ENCODE results near the gene FRAT1. TPM values are rescaled to one million over a fixed set of nuclear protein-coding genes. Genes with fewer than 3 reads are reported as not detected.

FRAT1 gene
- total RNA-seq, 2 donors from 2014 or later, result 3.1 to 3.3 TPM

DNA sequence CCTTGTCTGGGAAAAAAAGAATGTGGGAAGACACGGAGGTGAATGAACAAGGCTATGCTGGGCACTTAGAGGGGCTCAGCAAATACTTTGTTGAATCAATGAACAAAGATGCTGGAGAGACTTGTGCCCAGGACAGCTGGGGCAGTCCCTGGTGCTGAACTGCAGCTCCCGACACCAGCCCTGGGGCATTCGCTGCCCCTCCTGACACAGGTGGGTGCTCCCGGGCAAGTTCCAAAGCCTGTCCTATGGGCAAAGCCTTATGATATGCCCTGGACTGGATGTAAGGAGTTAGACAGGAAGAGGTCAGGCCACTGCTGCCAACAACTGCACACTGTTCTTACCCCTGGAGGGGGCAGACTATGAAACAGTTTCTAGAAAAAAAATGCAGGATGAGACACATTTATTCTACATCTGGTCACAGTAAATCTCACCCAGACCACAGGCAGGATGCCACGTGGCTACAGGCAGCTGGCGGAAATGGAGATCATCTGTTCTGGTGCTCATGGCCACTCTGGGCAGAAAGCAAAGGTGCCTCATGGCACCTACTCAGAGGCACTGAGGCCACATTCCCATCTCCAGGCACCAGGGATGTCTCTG is 37.3 kb downstream of the FRAT1 start:
- Histone ChIP-seq H3K4me3 (no peak overlapping the region), H3K27me3 (no peaks in the 10 kb centered on the region), H3K9me3 (no peaks in the 10 kb centered on the region), H3K27ac (no peak overlapping the region), H3K36me3 (peaks cover 29% of the 10 kb centered on the region), H3K4me1 (peaks cover 0 to 12% of the 10 kb centered on the region in 2 donors)
- DNase-seq (ENCODE audit: low spot score), result no peak
- TF ChIP-seq, protein P1, sequence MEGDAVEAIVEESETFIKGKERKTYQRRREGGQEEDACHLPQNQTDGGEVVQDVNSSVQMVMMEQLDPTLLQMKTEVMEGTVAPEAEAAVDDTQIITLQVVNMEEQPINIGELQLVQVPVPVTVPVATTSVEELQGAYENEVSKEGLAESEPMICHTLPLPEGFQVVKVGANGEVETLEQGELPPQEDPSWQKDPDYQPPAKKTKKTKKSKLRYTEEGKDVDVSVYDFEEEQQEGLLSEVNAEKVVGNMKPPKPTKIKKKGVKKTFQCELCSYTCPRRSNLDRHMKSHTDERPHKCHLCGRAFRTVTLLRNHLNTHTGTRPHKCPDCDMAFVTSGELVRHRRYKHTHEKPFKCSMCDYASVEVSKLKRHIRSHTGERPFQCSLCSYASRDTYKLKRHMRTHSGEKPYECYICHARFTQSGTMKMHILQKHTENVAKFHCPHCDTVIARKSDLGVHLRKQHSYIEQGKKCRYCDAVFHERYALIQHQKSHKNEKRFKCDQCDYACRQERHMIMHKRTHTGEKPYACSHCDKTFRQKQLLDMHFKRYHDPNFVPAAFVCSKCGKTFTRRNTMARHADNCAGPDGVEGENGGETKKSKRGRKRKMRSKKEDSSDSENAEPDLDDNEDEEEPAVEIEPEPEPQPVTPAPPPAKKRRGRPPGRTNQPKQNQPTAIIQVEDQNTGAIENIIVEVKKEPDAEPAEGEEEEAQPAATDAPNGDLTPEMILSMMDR (IDR thresholded peaks at IDR 0.05), result no peak

DNA sequence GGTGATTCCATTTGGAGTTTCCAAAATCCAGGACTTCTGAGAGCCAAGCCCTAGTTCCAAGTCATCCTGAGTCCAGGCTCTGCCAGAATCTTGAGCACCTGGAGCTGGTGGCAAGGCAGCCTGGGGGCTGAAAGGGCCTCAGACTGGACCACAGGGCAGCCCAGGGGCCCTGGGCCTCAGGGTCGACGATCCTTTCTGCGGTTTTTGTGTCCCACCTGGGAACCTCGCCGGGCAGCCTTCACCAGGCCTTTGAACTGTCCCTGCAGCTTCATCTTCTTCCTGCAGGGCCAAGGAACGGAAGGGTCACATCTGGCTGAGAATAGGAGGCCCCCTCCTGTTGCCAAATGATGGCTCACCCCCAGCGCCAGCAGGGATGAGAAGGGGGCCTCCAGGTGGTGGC is 37.8 kb downstream of the FRAT1 start:
- Histone ChIP-seq H3K4me3 (no peak overlapping the region), H3K36me3 (peaks cover 29% of the 10 kb centered on the region), H3K9me3 (no peaks in the 10 kb centered on the region), H3K27ac (no peak overlapping the region), H3K27me3 (no peaks in the 10 kb centered on the region), H3K4me1 (peaks cover 0 to 12% of the 10 kb centered on the region in 2 donors)
- no peak for DNase-seq (ENCODE audit: low spot score)
- TF ChIP-seq, protein P1 (IDR thresholded peaks at IDR 0.05), result no peak

DNA sequence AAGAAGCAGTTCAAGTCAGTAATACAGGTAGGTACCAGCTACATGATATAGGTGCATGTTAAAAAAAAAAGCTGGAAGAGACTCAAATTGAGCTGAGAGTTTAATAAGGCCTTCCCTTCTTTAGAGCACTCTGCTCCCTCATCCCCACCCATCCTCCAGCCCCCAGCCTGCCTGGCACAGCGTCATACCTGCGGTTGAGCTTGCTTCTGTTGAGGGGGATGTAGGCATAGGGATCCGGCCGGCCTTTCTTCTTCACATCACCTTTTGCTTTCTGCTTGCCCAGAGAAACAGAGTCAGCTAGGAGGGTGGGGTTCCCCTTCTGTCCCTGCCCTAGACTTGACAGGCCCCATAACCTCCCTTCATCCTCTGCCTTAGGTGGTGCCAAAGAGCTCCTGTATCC is 39.3 kb downstream of the FRAT1 start:
- DNase-seq (ENCODE audit: low spot score), result no peak
- H3K4me1 ChIP-seq, result peaks cover 0 to 12% of the 10 kb centered on the region in 2 donors
- H3K9me3 ChIP-seq, result no peaks in the 10 kb centered on the region
- TF ChIP-seq, protein P1 (IDR thresholded peaks at IDR 0.05), result no peak
- no peaks in the 10 kb centered on the region for H3K27me3 ChIP-seq
- peaks cover 29% of the 10 kb centered on the region for H3K36me3 ChIP-seq
- H3K4me3 ChIP-seq, result no peak overlapping the region
- H3K27ac ChIP-seq, result no peak overlapping the region

DNA sequence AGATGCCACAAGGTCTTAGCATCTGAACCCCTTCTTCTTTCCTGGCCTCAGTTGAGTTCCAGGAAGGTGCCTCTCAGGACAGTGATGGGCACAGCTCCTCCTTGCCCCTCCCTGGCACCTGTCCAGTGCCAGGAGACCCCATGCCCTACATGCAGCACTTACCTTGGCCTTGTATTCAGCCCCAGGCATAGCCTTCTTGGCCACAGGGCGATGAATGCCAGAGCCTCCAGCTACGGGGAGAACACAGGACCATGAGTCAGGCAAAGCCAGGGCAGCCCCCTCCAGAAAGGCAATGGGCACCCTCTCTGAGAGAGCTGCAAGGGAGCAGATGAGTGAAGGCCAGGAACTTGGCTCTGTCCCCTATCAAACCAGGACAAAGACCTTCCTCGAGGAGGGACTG is 39.7 kb downstream of the FRAT1 start:
- Histone ChIP-seq H3K9me3 (no peaks in the 10 kb centered on the region), H3K4me1 (peaks cover 0 to 12% of the 10 kb centered on the region in 2 donors), H3K36me3 (peaks cover 31% of the 10 kb centered on the region), H3K27ac (no peak overlapping the region), H3K4me3 (no peak overlapping the region), H3K27me3 (no peaks in the 10 kb centered on the region)
- no peak for DNase-seq (ENCODE audit: low spot score)
- TF ChIP-seq, protein P1 (IDR thresholded peaks at IDR 0.05), result no peak

DNA sequence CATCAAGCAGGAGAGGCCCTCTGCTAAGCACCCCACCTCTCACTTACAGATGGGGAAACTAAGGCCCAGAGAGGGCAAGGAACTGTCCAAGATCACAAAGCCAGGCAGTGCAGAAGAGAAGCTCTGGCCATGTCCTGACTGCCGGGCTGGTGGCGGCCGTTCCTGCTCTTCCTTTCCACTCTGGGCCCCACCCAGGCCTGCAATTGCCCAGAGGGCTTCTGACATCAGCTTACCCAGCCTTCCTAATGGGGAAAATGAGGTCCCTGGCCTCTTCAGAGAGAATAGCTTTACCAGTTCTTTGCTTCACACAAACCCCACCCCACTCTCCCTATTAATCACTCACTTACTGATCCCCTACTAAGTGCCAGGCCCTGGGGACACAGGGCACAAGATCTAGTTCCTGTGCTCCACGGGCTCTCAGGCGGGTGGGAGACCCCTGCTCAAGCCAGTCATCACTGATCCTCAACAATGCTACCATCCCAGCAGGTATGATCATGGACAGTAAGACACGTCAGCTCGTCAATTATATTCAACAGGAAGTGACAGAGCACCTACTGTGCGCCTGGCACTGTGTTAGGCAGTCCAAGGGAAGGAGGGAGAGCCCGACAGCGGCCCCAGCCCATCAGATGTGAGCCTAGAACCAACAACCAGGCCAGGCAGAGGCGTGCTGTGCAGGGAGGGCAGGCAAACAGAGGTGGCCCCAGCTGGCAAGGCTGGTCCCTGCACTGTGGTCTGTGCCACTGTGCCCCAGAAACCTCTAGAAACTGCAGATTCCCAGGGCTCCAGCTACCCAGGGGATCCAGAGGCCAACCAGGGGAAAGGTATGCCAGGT is 41.9 kb downstream of the FRAT1 start:
- no peaks in the 10 kb centered on the region for H3K27me3 ChIP-seq
- H3K36me3 ChIP-seq, result peaks cover 46% of the 10 kb centered on the region
- TF ChIP-seq, protein P1 (IDR thresholded peaks at IDR 0.05), result no peak
- H3K4me1 ChIP-seq, result peaks cover 0 to 9% of the 10 kb centered on the region in 2 donors
- DNase-seq (ENCODE audit: low spot score), result no peak
- H3K27ac ChIP-seq, result no peak overlapping the region
- no peaks in the 10 kb centered on the region for H3K9me3 ChIP-seq
- no peak overlapping the region for H3K4me3 ChIP-seq

All from right atrium auricular region (tissue), 2 donors.